ENCODE measurements around the gene GTPBP1.

DNA sequence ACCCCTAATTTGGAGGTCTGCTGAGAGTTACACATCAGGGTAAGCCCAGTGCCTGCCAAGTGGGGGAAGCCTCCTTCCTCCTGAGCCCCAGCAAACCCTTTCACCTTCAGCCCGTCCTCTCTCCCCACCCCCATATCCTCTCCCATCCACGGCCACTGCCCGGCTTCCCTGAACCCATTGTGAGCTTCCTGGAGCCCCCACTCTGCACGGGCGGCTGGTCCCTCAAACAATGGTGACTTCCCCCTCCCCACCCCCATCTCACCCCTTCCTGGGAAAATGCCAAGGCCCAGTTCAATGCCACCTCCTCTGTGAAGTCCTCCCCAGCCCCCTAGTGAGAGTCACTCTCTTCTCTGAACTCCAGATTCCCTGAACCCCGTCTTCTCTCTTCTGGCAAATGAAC is 70.3 kb downstream of the GTPBP1 start:
- TF ChIP-seq POLR2A (IDR thresholded peaks at IDR 0.05; ENCODE audit: low read depth, low read length) (no peak), POLR2AphosphoS5 (IDR thresholded peaks at IDR 0.05; ENCODE audit: low read depth, low read length) (no peak)

Measured in GM12892 (cell line).